Panc1 (cell line): ENCODE measurements around the gene DDX31. TPM values are rescaled to one million over a fixed set of nuclear protein-coding genes. Genes with fewer than 3 reads are reported as not detected.

Source experiments
- ATAC-seq: fragments of 200-7000 bp; cut with Tn5 transposase; 2 replicates; pipeline ENCODE4 v1.9.1; 2020; ENCODE audit warnings: mild to moderate bottlenecking, moderate library complexity
- BruUV-seq: library from RNA; stranded (reverse); fragments of 400-500 nt; replicated peaks from 2 replicates; lab custom pipeline; 2021; lab: Mats Ljungman, UMichigan
- CTCF ChIA-PET: fragments of 300-600 bp; sonication (Branson Sonifier 250); formaldehyde crosslinking; loops from one replicate; lab custom pipeline; 2022; ENCODE audit warnings: antibody characterized with exemption; lab: Charles Lee
- POLR2A ChIA-PET: fragments of 300-600 bp; sonication (Branson Sonifier 250); formaldehyde crosslinking; loops from one replicate; lab custom pipeline; 2022; ENCODE audit warnings: antibody characterized with exemption; lab: Charles Lee
- DNase-seq: peaks from one replicate; pipeline ENCODE4 v3.0.0-alpha.2; 2010; ENCODE audit warnings: low read depth, low spot score
- H3K27ac ChIP-seq: 2 replicates; pipeline ENCODE4 v1.5.1; 2011; ENCODE audit warnings: mild to moderate bottlenecking, low read length, inconsistent platforms
- H3K27me3 ChIP-seq: fragments of 200-500 bp; sonication (Bioruptor generic); 2 replicates; pipeline ENCODE4 v1.6.0; 2014; ENCODE audit warnings: low read length, inconsistent platforms; ENCODE audit not compliant: control insufficient read depth, insufficient read depth
- H3K36me3 ChIP-seq: fragments of 200-500 bp; sonication (Bioruptor generic); 2 replicates; pipeline ENCODE4 v1.5.1; 2014; ENCODE audit warnings: inconsistent platforms, mild to moderate bottlenecking, low read length, moderate library complexity; ENCODE audit not compliant: control insufficient read depth, insufficient read depth
- H3K4me1 ChIP-seq: 2 replicates; pipeline ENCODE4 v1.5.1; 2011; ENCODE audit warnings: inconsistent platforms, mild to moderate bottlenecking, low read length, moderate library complexity; ENCODE audit not compliant: control insufficient read depth, insufficient read depth
- H3K4me3 ChIP-seq, 2 experiments: 2 replicates each; pipeline ENCODE4 v1.5.1; 2011 to 2012; ENCODE audit warnings: low read depth in 2 of 2, low read length in 2 of 2, mild to moderate bottlenecking in 2 of 2, inconsistent platforms in 1 of 2, moderate library complexity in 1 of 2
- H3K9me3 ChIP-seq: fragments of 200-500 bp; sonication (Bioruptor generic); 2 replicates; pipeline ENCODE4 v1.5.1; 2014; ENCODE audit warnings: low read depth, mild to moderate bottlenecking, inconsistent platforms, low read length, moderate library complexity; ENCODE audit not compliant: control insufficient read depth, insufficient read depth
- POLR2AphosphoS5 ChIP-seq: IDR thresholded peaks from 2 replicates; pipeline ENCODE4 v1.6.1; 2012; ENCODE audit warnings: mild to moderate bottlenecking, low read depth, low read length, moderate library complexity
- SIN3A ChIP-seq: IDR thresholded peaks from 2 replicates; pipeline ENCODE4 v1.6.1; 2012; ENCODE audit warnings: low read depth, mild to moderate bottlenecking, low read length, moderate library complexity, borderline replicate concordance; ENCODE audit not compliant: insufficient read depth
- TCF7L2 ChIP-seq: IDR thresholded peaks from 2 replicates; pipeline ENCODE4 v1.6.1; 2011; ENCODE audit warnings: mild to moderate bottlenecking, low read depth, low read length, inconsistent platforms
- in situ Hi-C: cut with HindIII; loops from 2 replicates; pipeline ENCODE4 v1.10.0; 2016; ENCODE audit warnings: low sequenced_read_pairs, low pct_unique_long_range_greater_than_20kb
- intact Hi-C: fragments of 100-400 bp; cut with micrococcal nuclease; formaldehyde crosslinking; loops from one replicate; pipeline ENCODE4 v1.10.0; 2022; ENCODE audit not compliant: unreplicated experiment
- total RNA-seq: library from RNA; stranded (reverse); gene quantifications from one replicate; pipeline ENCODE4 v1.2.1, GENCODE V29; 2021; ENCODE audit not compliant: unreplicated experiment
- TF ChIP-seq, protein P1 (sequence below), 2 experiments: IDR thresholded peaks; 2 replicates each; pipeline ENCODE4 v1.6.1; 2011 to 2012; ENCODE audit warnings: low read depth in 2 of 2, control low read depth in 1 of 2, low read length in 1 of 2, mild to moderate bottlenecking in 1 of 2, moderate library complexity in 1 of 2; ENCODE audit not compliant: insufficient read depth in 1 of 2
- TF ChIP-seq, protein P2 (sequence below): fragments of 450-650 bp; IDR thresholded peaks from 2 replicates; pipeline ENCODE4 v1.5.1; 2017; ENCODE audit warnings: mild to moderate bottlenecking

The DDX31 gene
- total RNA-seq, 1 experiment from 2014 or later = 17.5 TPM

DNA sequence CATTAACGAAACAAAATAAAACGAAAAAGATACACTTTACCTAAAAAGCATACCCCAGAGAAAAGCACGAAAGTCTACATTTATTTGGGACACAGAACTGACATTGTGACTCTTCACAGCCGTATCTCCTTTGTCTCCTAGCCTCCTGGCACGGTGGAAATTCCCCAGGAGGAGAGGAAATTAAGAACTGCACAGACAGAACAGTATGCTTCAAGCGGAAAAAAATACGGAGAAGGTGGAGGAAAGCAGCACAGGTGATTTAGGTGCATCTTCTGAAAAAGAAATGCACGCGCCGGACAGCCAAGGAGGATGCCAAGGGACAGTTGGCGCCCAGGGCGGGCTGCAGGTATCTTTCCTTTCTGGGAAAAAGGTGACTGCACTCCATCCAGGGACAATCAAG lies 32.0 kb downstream of the DDX31 start:
- no peaks in the 10 kb centered on the region for H3K9me3 ChIP-seq
- peaks cover 7% of the 10 kb centered on the region for H3K36me3 ChIP-seq
- H3K4me3 ChIP-seq = no peak overlapping the region
- BruUV-seq = no TSS peak
- no peak overlapping the region for H3K27ac ChIP-seq
- DNase-seq (no peak), ATAC-seq (no peak)
- ChIA-PET CTCF (no interaction called here), POLR2A (no interaction called here)
- no peaks in the 10 kb centered on the region for H3K27me3 ChIP-seq
- intact Hi-C loops = no loop called here
- in situ Hi-C loops = no loop called here
- TF ChIP-seq, protein P1, sequence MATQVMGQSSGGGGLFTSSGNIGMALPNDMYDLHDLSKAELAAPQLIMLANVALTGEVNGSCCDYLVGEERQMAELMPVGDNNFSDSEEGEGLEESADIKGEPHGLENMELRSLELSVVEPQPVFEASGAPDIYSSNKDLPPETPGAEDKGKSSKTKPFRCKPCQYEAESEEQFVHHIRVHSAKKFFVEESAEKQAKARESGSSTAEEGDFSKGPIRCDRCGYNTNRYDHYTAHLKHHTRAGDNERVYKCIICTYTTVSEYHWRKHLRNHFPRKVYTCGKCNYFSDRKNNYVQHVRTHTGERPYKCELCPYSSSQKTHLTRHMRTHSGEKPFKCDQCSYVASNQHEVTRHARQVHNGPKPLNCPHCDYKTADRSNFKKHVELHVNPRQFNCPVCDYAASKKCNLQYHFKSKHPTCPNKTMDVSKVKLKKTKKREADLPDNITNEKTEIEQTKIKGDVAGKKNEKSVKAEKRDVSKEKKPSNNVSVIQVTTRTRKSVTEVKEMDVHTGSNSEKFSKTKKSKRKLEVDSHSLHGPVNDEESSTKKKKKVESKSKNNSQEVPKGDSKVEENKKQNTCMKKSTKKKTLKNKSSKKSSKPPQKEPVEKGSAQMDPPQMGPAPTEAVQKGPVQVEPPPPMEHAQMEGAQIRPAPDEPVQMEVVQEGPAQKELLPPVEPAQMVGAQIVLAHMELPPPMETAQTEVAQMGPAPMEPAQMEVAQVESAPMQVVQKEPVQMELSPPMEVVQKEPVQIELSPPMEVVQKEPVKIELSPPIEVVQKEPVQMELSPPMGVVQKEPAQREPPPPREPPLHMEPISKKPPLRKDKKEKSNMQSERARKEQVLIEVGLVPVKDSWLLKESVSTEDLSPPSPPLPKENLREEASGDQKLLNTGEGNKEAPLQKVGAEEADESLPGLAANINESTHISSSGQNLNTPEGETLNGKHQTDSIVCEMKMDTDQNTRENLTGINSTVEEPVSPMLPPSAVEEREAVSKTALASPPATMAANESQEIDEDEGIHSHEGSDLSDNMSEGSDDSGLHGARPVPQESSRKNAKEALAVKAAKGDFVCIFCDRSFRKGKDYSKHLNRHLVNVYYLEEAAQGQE (IDR thresholded peaks at IDR 0.05; ENCODE audit: insufficient read depth in 1 of 2, low read depth in 2 of 2, low read length in 1 of 2) = no peak
- TF ChIP-seq SIN3A (no peak), POLR2AphosphoS5 (no peak), TCF7L2 (no peak)
- TF ChIP-seq, protein P2, sequence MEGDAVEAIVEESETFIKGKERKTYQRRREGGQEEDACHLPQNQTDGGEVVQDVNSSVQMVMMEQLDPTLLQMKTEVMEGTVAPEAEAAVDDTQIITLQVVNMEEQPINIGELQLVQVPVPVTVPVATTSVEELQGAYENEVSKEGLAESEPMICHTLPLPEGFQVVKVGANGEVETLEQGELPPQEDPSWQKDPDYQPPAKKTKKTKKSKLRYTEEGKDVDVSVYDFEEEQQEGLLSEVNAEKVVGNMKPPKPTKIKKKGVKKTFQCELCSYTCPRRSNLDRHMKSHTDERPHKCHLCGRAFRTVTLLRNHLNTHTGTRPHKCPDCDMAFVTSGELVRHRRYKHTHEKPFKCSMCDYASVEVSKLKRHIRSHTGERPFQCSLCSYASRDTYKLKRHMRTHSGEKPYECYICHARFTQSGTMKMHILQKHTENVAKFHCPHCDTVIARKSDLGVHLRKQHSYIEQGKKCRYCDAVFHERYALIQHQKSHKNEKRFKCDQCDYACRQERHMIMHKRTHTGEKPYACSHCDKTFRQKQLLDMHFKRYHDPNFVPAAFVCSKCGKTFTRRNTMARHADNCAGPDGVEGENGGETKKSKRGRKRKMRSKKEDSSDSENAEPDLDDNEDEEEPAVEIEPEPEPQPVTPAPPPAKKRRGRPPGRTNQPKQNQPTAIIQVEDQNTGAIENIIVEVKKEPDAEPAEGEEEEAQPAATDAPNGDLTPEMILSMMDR = no peak
- no peaks in the 10 kb centered on the region for H3K4me1 ChIP-seq

DNA sequence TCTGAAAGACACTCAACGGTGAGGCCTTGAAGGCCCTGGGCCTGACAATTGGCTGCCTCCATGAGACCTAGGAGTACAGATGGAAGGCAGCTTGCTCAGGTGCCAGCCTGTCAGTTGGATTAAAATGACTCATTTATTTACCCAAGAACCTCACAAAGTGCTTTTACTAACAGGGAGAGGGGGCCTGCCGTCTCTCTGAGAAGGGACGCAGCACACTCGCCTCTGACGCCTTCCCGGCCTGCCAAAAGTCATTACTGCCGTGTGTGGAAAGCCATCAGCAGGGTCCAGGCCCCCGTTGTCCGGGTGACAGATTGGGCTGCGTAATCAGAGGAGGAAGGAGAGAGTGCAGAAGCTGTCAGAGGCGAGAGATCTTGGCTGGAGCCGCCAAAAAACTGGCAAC lies 32.4 kb downstream of the DDX31 start:
- ChIA-PET POLR2A (no interaction called here), CTCF (no interaction called here)
- H3K9me3 ChIP-seq = no peaks in the 10 kb centered on the region
- no peaks in the 10 kb centered on the region for H3K27me3 ChIP-seq
- in situ Hi-C loops (no loop called here), intact Hi-C loops (no loop called here)
- no TSS peak for BruUV-seq
- DNase-seq = no peak
- H3K4me1 ChIP-seq = no peaks in the 10 kb centered on the region
- TF ChIP-seq, protein P2 = no peak
- TF ChIP-seq, protein P1 (IDR thresholded peaks at IDR 0.05; ENCODE audit: insufficient read depth in 1 of 2, low read depth in 2 of 2, low read length in 1 of 2) = no peak
- TF ChIP-seq TCF7L2 = no peak
- no peak for TF ChIP-seq SIN3A
- no peak for TF ChIP-seq POLR2AphosphoS5
- H3K27ac ChIP-seq = no peak overlapping the region
- ATAC-seq = no peak
- H3K36me3 ChIP-seq = peaks cover 7% of the 10 kb centered on the region
- no peak overlapping the region for H3K4me3 ChIP-seq
